Umbilical cord (tissue), 2 donors: Measurements from ENCODE around the gene NSUN3. TPM values are rescaled to one million over a fixed set of nuclear protein-coding genes. Genes with fewer than 3 reads are reported as not detected.
"Not testable (repeated sequence)": the region's sequence is repeated elsewhere in the genome, so short reads cannot be mapped to it uniquely, and the experiment has no call there.

Experiments used
- DNase-seq: peaks from one replicate; pipeline ENCODE4 v3.0.0-alpha.2; 2015; ENCODE audit warnings: low spot score
- total RNA-seq: library from RNA; depleted of rRNA; stranded (reverse); fragments of >200 nt; gene quantifications from one replicate; pipeline ENCODE4 v1.2.3, GENCODE V29; 2014; ENCODE audit warnings: low replicate concordance; ENCODE audit not compliant: insufficient read depth

NSUN3 gene
- total RNA-seq, 1 donor from 2014 or later, result 19.3 TPM

GRCh38 chr3:94066506-94067500, 3.9 kb downstream of the NSUN3 start:
- no peak for DNase-seq

GRCh38 chr3:94069194-94069813, 6.4 kb downstream of the NSUN3 start:
- DNase-seq, result peak; percentile 20

DNA sequence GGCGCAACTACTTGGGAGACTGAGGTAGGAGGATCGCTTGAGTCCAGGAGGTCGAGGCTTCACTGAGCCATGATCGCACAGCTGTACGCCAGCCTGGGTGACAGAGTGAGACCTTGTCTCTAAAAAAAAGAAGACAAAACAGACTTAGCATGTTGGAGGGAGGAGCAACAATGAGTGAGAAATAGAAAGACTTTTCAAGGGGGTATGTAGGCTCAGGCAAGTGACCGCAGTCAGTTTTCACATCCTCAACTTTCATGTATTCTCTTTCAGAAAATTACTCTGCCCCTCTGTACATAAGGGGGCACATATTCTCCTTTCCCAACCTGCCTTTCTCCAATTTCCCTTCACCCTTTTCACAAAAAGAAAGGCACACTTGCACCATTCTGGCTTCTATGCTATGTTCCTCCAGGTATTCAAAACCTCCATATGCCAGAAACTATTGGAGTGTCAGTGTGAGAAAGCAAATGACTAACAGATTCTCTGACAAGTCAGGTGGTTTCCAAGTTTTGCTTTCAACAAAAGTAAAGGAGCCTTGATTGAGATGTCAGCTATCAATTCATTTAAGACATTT, 7.6 kb downstream of the NSUN3 start:
- DNase-seq, result no peak

DNA sequence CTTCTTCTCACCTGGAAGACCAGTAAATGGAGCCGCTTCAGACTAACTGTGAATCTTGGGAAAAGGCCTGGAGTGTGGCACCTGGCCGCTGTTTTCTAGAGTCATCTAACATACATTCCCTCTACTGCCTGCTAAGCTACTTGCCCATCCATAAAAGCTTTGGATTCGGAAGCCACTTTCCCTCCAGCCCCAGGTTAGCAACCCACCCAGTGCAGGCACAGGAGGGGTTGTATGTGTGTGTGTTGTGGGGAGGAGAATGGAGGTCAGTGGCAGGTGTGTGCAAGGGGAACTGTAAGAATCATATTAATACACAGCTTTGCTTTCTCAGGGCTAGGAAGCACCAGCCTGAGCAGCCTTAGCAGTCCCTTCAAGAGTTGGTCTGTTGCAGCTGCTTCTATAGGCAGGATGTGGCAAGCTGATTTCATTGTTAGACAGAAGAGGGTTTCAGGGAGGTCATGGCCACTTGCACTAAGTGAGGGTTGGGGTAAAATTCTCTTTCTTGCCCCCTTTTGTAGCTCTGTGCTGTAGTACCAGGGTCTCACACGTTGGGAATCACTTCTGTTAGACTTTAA, 8.9 kb downstream of the NSUN3 start:
- DNase-seq, result no peak

- no peak for DNase-seq
Observed at GRCh38 chr3:94076055-94076454, 13.2 kb downstream of the NSUN3 start.

GRCh38 chr3:94080552-94080951, 17.7 kb downstream of the NSUN3 start:
- DNase-seq, result not testable (repeated sequence)

DNA sequence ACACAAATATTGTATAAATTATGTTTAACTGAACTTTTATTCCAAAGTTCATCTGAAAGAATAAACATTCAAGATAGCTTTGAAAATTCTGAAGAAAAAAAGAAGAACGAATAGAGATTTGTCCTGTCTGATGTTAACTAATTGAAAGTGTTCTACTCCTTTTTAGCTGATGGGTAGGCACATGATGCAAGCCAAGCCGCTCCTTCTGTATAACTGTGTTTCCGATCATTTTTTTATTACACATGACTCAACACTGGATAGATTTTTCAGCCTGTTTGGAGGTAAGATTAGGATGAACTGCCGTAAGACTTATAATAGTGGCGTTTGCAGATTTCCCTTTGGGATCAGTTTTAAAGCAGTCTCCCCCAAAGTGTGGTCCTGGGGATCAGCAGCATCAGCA, 19.0 kb downstream of the NSUN3 start:
- DNase-seq, result no peak

DNA sequence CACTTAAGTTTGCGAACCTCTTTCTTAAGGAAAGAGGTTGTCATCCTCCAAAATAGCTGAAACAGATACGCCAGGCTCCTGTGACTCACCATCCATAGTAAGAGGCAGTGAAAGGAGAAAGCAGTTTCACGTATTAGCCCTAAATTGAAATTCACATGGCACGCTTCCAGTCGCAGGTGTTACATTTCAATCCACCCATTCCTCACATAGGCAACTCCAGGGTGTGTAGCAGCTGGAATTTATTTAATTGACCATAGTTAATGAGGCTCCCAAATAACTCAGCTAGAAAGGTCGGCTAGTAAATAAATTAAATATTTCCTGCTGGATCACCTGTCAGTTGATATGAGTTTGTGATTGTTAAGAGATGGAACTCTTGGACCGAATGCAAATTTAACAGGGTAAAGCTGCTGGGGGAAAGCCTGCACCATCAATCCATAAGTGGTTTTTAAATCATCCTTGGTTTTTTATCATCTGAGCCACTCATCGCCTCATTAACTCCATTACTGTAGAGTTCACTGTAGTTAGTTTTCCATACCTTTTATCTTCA, 19.6 kb downstream of the NSUN3 start:
- DNase-seq, result no peak

- no peak for DNase-seq
Observed at GRCh38 chr3:94083261-94083660, 20.4 kb downstream of the NSUN3 start.

DNA sequence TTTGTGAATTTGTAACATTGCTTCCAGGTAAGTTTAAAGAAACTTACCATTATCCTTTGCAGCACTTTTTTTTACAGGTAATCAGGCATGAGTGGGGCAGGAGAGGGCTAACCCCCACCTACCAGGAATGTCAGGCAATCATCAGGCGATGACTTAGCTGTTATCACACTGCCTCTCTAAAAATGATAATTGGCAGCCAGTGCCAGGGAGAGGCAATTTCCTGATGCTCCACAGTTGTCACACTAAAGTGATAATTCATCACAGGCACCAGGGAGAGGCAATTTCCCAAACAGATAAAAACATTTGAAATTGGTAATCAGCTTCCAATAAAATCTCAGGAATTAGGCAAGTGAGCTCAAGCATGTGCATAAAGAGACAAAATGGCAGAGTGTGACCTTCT, 26.3 kb downstream of the NSUN3 start:
- no peak for DNase-seq

DNA sequence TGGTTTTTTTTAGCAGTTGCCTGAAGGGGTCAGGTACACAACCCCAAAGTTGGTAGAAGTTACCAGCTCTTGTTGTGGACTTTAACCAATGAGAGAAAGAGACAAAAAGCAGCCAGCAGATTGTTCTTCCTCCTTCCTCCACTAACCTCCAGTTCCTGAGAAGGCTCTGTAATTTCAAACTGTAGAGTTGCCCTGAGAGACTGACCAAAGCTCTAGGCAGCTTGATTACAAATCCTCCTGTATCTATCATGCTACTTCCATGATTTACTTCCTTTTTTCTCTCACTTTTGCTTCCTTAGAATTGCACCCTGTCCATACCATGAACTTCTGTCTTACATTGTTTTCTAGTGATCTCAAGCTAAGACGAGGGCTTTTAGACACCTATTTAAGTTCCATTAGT, 29.2 kb downstream of the NSUN3 start:
- no peak for DNase-seq

DNA sequence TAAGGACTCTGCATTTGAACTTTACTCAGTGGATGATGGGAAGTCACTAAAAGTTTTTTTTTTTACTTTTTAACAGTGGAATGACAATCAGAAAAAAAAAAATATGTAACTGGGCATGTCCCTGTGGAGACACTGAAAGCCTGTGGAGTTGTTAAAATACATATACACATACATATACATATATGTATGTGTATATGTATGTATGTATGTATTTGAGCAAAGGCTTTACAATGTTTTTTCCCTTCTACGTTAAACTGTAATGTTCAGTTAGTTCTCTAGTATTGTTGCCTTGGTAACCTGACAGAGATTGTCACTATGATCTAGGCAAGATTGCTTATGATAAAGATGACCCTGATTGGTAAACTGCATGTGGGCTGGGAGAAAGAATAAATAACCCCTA, 30.3 kb downstream of the NSUN3 start:
- DNase-seq, result no peak

DNA sequence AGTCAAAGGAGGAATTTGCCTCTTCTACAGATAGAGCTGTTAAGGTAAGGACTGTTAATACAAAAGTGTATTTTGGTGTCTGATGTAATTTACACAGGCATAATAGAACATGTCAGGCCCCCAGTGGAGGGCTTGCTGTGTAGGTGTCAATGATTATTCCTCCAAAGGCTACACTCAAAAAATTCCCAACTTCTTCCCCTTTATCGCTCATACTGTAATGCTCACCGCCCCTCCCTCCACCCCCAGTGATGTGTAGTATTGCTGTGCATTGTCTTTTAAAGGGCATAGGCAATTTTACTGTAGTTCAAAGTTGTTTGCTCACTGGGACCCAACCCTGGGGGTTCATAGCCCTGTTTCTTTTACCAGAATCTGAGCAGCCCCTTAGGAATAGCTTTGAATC, 32.2 kb downstream of the NSUN3 start:
- DNase-seq, result no peak

- no peak for DNase-seq
Observed at GRCh38 chr3:94098452-94098851, 35.6 kb downstream of the NSUN3 start.

- DNase-seq, result no peak
Observed at GRCh38 chr3:94099311-94099710, 36.5 kb downstream of the NSUN3 start.

DNA sequence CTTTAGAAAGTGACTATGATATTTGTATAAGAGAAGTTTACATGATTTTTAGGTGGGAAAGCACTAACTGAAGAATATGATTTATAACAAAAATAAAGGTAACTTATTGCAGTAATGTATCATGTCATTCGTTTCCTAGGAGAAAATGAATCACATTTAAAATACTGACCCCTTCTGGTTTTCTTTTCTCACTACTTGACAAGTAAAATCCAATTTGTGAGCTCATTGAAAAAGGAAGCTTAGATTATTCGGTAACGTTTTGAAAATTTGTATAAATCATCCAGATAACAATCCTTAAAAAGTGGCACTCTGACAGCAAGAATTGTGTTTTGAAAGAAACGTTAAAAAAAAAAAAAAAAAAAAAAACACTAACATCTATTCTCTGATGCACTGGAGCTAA, 39.0 kb downstream of the NSUN3 start:
- DNase-seq, result peak; percentile 19

- DNase-seq, result peak; percentile 49
Observed at GRCh38 chr3:94106268-94106667, 43.4 kb downstream of the NSUN3 start.

DNA sequence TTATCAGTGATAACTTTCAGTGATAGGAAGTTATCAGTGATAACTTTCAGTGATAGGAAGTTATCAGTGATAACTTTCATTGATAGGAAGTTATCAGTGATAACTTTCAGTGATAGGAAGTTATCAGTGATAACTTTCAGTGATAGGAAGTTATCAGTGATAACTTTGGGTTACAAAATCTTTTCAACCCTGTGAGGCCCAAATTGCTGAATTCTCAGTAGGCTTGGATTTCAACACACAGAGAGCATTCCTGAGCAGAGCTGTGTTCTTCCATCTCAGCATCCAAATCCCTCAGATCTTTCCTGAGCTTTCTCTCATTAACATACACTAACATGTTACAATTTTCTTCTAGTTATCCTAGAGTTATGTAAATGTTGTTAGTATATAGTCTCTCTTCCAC, 47.4 kb downstream of the NSUN3 start:
- peak; percentile 23 for DNase-seq

GRCh38 chr3:94110854-94111253, 48.0 kb downstream of the NSUN3 start:
- no peak for DNase-seq

- DNase-seq, result no peak
Observed at GRCh38 chr3:94114666-94115065, 51.8 kb downstream of the NSUN3 start.

DNA sequence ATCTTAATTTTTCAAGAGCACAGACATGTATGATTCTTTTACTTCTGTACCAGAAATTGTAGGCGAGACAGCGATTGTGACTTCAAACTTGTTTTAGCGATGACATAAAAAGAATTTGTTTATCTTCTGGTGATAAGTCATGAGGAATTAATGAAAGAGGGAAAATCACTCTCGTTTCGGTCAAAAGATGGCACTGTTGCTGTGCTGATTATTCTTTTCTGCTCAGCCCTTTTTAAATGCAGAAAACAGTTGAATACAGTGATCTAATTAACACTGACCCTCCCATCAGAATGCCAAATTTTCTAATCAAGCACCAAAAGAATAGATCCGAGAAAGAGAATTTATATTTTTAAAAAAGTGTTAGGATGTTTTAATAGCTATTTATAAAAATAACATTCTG, 52.6 kb downstream of the NSUN3 start:
- peak; percentile 47 for DNase-seq

GRCh38 chr3:94117729-94118128, 54.9 kb downstream of the NSUN3 start:
- DNase-seq, result no peak
